CD4-positive, alpha-beta T cell treated with Interleukin-21 for 1 hour (primary cell): ENCODE results near the gene PATE4.

Source experiments
- DNase-seq: peaks from one replicate; pipeline ENCODE4 v3.0.0-alpha.2; 2020

The PATE4 gene

GRCh38 chr11:125887373-125888324 lies 54.5 kb downstream of the PATE4 start, which contains the start of gene HYLS1:
Gene HYLS1 (plus strand): TSS chr11:125887668. CDS start chr11:125899369, 11,701 bp downstream.
- peak; percentile 96 for DNase-seq
